ENCODE data around the gene MAP4K3.

MAP4K3 gene

GRCh38 chr2:39401319-39401718 lies 35.8 kb downstream of the MAP4K3 start:
- H3K4me3 ChIP-seq (ENCODE audit: low read depth, low read length), result no peak overlapping the region
- DNase-seq (ENCODE audit: low read depth), result no peak
- TF ChIP-seq CTCF (IDR thresholded peaks at IDR 0.05; ENCODE audit: low read depth, low read length, missing control alignments), result no peak

GRCh38 chr2:39399570-39399969 lies 37.5 kb downstream of the MAP4K3 start:
- no peak for DNase-seq (ENCODE audit: low read depth)
- no peak overlapping the region for H3K4me3 ChIP-seq (ENCODE audit: low read depth, low read length)

GRCh38 chr2:39395313-39395712 lies 41.8 kb downstream of the MAP4K3 start:
- no peak overlapping the region for H3K4me3 ChIP-seq (ENCODE audit: low read depth, low read length)
- no peak for DNase-seq (ENCODE audit: low read depth)
- TF ChIP-seq CTCF (IDR thresholded peaks at IDR 0.05; ENCODE audit: low read depth, low read length, missing control alignments), result no peak

More at GRCh38 chr2:39399570-39399969, 37.5 kb downstream of the MAP4K3 start:
- no peak for TF ChIP-seq CTCF (IDR thresholded peaks at IDR 0.05; ENCODE audit: low read depth, low read length, missing control alignments)

- TF ChIP-seq CTCF (IDR thresholded peaks at IDR 0.05; ENCODE audit: low read depth, low read length, missing control alignments), result no peak
- no peak overlapping the region for H3K4me3 ChIP-seq (ENCODE audit: low read depth, low read length)
- no peak for DNase-seq (ENCODE audit: low read depth)
These were observed 42.5 kb downstream of the MAP4K3 start for GRCh38 chr2:39394516-39394961.

- no peak for TF ChIP-seq CTCF (IDR thresholded peaks at IDR 0.05; ENCODE audit: low read depth, low read length, missing control alignments)
- no peak overlapping the region for H3K4me3 ChIP-seq (ENCODE audit: low read depth, low read length)
- DNase-seq (ENCODE audit: low read depth), result no peak
These were observed 44.4 kb downstream of the MAP4K3 start for GRCh38 chr2:39392672-39393071.

GRCh38 chr2:39390216-39390615 lies 46.9 kb downstream of the MAP4K3 start:
- H3K4me3 ChIP-seq (ENCODE audit: low read depth, low read length), result no peak overlapping the region
- TF ChIP-seq CTCF (IDR thresholded peaks at IDR 0.05; ENCODE audit: low read depth, low read length, missing control alignments), result no peak

GRCh38 chr2:39386064-39386463 lies 51.0 kb downstream of the MAP4K3 start:
- no peak overlapping the region for H3K4me3 ChIP-seq (ENCODE audit: low read depth, low read length)
- DNase-seq (ENCODE audit: low read depth), result no peak
- no peak for TF ChIP-seq CTCF (IDR thresholded peaks at IDR 0.05; ENCODE audit: low read depth, low read length, missing control alignments)

More at GRCh38 chr2:39390216-39390615, 46.9 kb downstream of the MAP4K3 start:
- DNase-seq (ENCODE audit: low read depth), result no peak

Data from GM12864 (cell line).